HG02943 (cell line): ENCODE data around the gene ELOVL6.
"Not testable (repeated sequence)": the region's sequence is repeated elsewhere in the genome, so short reads cannot be mapped to it uniquely, and the experiment has no call there.

ENCODE experiments used
- ATAC-seq: cut with Tn5 transposase; IDR thresholded peaks from one replicate; pipeline ENCODE4 v1.9.1; 2021; ENCODE audit warnings: mild to moderate bottlenecking, low read depth, moderate library complexity; ENCODE audit not compliant: unreplicated experiment

Gene ELOVL6, protein sequence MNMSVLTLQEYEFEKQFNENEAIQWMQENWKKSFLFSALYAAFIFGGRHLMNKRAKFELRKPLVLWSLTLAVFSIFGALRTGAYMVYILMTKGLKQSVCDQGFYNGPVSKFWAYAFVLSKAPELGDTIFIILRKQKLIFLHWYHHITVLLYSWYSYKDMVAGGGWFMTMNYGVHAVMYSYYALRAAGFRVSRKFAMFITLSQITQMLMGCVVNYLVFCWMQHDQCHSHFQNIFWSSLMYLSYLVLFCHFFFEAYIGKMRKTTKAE

DNA sequence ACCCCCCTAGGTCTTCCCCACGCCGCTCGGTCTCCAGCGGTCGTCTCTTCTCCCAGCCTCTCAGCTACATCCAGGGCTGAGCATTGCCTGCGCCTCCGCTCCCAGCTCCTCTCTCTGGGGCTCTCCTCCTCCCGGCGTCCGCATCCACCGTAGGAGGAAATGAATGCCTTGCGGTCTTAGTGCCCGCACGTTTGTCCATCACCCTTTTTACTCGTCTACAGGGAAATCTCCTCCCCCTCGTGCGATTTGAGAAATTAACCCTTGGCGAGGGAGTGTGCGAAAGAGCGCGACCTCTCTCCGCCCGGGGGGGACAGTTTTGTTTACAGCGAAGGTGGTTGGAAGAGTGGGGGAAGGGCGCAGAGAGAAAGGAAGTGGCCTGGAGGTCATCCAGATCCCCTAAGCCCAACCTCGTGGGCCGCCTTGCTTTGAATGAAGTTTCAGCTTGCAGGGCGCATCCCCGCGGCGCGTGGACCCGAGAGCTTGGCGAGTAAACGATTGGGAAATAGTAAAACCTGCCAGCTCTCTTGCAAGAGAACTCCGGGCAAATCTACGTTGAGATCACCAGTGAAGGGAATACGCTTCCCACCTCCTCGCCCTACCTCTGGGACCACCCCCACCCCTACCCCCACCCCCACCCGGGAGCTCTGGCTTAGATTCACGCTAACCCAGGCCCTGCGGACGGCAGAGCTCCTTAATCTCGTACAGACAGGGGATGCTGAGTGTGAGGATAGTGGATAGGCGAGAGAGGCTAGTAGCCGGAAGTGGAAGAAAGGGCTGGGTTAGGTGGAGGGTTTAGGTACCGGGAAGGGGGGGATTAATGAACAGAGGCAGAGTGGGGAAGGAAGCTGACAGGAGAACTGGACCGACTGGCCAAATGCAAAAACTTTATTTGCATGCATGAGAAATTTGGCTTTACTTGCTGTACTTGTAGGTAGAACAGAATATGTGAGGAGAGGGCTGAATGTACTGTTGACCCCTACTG, at the start of gene ELOVL6:
Gene ELOVL6 (minus strand): TSS at position 181 of the 982 bp plus-strand sequence. CDS start 280 bp downstream, outside the sequence.
- no peak for ATAC-seq

DNA sequence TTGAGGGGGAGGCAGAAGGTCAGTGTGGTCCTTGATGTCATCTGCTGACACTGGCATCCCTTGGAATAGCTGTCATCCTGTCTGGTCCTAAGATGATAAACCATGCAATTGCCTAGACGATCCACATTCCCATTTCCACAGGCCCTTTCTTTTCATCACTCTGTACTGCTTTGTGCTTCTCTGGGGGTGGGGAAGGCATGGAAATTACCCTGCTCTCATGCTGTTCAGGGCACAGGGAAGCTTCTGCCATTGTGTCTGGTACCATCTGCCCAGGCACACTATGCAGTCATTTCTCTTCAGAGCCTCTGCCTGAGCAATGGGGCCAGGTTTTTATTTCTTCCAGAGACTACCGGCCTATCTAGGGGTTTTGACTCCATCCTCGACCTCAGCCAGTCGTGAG, 49.7 kb upstream of the ELOVL6 start:
- ATAC-seq: no peak

DNA sequence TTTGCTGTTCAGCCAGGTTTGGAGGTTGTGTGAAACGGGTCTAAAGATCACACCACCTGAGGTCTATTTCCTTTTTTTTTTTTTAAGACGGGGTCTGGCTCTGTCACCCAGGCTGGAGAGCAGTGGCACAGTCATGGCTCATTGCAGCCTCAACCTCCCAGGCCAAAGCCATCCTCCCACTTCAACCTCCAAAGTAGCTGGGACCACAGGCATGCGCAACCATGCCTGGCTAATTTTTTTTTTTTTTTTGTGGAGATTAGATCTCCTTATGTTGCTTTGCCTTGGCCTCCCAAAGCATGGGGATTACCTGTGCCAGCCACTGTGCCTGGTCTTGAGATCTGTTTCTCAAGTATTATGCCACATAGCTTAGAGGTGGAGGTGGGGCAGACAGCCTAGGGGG, 49.2 kb upstream of the ELOVL6 start:
- ATAC-seq: no peak

DNA sequence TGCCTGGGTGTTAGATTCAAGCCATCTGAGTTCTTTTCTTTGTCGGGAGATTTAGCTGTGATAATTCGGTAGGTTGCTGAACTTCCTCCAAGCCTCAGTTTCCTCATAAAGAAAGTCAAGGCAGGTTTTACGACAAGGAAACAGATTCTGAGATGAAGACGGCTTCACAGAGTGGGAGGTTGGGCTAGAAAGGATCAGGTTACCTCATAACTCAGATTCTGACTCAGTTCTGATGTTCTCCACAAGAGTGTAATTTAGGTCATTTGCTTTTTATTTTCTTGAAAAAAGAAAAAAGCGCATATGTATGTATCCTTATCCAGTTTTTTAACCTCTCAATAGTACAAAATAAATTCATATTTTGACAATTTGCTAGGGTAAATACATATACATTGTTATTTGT, 47.2 kb upstream of the ELOVL6 start:
- ATAC-seq: no peak

DNA sequence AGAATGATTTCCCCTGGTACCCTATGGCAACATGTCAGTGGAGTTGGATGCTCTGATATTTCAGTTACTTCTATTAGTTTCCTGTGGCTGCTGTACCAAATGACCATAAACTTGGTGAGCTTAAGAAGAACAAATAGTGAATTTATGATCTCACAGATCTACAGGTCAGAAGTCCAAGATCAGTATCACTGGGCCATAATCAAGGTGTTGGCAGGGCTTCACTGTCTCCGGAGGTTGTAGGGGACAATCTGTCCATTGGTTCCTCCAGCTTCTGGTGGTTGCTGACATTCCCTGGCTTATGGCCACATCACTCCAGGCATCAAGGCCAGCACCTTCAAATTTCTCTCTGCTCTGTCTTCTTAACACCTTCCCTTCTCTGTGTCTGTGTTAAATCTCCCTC, 37.9 kb upstream of the ELOVL6 start:
- ATAC-seq: no peak

- ATAC-seq: not testable (repeated sequence)
These were observed 35.2 kb upstream of the ELOVL6 start for GRCh38 chr4:110233581-110233980.

GRCh38 chr4:110231869-110232268, 33.5 kb upstream of the ELOVL6 start:
- no peak for ATAC-seq

DNA sequence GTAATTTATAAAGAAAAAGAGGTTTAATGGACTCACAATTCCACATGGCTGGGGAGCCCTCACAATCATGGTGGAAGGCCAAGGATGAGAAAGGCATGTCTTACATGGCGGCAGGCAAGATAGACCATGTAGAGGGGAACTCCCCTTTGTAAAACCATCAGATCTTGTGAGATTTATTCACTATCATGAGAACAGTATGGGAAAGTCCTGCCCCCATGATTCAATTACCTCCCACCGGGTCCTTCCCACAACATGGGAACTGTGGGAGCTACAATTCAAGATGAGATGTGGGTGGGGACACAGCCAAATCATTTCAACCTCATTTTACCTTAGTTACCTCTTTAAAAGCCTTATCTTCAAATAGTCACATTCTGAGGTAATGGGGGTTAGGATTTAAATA, 30.9 kb upstream of the ELOVL6 start:
- ATAC-seq: no peak

GRCh38 chr4:110224812-110225211, 26.4 kb upstream of the ELOVL6 start:
- no peak for ATAC-seq

DNA sequence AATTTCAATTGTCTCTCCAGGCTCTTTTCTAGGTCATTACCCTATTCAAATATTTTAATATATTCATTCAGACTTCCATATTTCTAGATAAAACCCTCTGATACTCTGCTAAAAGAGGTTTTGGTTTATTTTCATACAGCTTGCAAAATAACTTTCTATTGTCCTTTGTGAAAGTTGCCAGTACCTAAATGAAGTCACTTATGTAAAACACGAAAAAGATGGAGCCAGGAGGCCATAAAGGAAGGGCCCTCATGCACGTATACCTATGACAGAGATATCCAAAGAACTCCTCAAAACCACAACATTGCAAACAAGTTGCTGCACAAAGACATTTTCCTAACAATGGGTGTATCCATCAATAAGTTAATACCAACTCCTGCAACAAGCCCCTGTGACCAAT, 25.7 kb upstream of the ELOVL6 start:
- ATAC-seq: no peak

GRCh38 chr4:110218935-110219334, 20.5 kb upstream of the ELOVL6 start:
- ATAC-seq: not testable (repeated sequence)

- not testable (repeated sequence) for ATAC-seq
These were observed 18.8 kb upstream of the ELOVL6 start for GRCh38 chr4:110217181-110217580.

DNA sequence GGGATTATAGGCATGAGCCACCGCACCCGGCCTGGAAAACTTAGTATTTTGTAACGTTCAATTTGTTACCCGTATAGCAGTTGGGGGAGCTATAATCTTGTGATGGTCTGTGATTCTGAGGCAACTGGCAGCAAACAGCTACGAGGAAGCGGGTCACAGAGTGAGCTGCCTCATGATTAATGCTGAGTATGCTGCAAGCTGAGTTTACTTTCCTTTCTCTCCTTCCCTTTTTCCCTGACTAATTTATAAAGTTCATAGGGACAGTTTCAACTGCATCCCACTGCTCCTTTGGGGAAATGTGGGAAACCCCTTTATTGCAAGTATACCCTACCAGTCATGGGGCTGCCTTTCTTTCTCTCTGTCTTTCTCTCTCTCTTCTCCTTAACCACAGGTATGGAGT, 17.7 kb upstream of the ELOVL6 start:
- no peak for ATAC-seq

DNA sequence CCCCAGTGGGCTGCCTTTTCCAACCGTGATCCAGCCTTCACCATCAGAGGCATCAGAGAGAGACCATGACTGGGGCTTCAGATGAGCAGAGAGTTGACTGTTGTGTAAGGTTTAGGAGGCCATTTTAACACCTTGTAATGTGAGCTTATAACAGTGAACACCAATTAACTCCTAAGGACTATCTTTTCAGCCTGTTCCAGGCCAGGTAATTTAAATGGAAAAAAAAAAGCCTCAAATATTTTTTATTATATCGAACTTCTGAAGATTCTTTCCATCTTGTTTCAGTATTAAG, 13.3 kb upstream of the ELOVL6 start:
- ATAC-seq: no peak

DNA sequence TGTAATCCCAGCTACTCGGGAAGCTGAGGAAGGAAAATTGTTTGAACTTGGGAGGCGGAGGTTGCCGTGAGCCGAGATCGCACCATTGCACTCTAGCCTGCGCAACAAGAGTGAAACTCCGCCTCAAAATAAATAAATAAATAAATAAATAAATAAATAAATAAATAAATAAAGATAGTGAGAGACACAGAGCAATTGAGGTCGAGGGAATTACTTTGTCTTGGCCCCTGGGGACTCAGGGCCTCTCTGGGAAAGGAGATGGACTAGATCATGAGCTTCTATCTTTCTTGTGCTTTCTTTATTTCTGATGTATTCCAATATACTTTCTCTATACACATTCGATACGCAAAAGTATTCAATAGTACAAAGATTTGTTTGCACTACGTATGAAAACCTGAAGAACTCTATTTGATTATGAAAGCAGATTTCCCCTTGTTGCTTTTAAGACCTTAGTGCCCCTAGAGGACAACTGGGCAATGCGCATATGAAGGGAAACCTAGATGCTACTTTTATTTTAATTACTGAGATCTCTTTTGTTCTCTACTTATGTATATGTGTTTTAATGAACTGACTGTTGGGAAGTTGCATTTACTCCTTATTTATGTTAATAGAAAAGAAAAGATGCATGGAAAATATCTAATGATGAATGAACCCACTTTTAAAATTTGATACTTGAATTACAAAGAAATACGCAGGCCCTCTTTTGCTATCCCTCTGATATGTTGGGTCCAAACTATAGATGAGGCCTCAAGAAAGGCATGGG, 12.8 kb upstream of the ELOVL6 start:
- peak; percentile 79 for ATAC-seq

DNA sequence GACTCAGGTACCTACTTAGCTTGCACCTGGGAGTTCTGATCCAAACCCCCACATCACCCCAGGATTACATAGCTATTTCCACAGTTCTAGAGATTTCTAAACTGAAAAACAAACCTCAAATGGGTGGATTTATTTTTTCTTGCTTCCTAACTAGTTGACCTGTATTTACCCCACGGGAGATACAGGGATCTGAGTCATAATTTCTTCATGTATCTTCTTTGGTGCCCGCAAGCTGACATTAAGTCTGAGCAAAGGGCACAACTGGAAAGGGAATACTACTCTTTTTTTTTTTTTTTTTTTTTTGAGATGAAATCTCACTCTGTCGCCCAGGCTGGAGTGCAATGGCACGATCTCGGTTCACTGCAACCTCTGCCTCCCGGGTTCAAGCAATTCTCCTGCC, 10.0 kb upstream of the ELOVL6 start:
- ATAC-seq: no peak

DNA sequence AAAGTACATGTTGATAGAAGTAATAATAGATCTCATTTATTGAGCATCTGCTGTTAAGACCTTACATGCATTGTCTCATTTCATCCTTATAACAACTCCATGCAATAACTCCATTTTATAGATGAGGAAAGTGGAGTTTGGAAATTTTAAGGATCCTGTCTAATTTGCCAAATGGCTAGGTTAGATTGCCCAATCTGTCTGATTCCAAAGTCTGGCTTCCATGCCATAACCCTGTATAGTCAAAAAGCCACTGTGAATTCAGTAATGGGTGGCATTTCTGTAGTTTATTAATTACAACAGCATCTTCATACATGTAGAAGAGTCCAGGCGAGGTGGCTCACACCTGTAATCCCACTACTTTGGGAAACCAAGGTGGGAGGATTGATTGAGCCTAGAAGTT, 8.8 kb upstream of the ELOVL6 start:
- no peak for ATAC-seq

DNA sequence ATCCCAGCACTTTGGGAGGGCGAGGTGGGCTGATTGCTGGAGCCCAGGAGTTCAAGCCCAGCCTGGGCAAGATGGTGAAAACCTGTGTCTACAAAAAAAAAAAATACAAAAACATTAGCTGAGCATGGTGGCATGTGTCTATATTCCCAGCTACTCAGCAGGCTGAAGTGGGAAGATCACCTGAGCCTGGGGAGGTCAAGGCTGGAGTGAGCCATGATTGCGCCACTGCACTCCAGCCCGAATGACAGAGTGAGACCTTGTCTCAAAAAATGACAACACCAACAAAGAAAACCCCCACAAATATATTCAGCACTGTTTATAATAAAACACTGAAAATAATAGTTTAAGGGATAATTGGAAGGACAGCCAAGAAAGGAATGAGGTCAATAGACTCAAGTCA, 3.6 kb upstream of the ELOVL6 start:
- ATAC-seq: no peak

DNA sequence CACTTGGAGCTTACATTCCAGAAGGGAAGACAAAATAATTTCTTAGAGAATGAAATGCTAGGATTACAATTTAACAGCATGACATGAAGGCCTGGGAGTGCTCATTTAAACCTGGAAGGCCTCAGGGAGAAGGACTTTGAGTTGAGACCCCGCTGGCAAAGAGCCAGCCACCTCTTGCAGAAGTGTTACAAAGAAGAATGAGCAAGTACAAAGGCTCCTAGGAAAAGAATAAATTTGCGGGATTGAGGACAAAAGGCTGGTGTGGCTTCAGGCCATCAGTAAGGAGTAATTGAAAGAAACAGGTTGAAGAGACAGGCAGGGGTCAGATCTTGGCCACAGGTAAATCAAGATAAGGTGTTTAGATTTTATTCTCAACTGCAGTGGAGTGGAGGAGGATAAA, 3.1 kb upstream of the ELOVL6 start:
- ATAC-seq: no peak

DNA sequence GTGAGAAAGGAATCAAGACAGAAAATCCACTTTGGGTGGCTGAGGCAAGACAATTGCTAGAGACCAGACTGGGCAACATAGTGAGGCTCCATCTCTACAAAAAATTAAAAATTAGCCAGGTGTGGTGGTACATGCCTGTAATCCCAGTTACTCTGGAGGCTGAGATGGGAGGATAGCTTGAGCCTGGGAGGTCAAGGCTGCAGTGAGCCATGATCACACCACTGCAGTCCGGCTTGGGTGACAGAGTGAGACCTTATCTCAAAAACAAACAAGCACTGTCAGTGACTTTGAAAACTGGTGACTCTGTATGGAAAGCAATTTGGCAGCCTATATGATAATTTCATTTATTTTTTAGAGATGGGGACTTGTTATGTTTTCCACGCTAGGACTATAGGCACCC, 2.3 kb upstream of the ELOVL6 start:
- ATAC-seq: no peak

- ATAC-seq: no peak
These were observed 373 bp downstream of the ELOVL6 start for GRCh38 chr4:110198049-110198434.
